BJ (cell line): ENCODE results near the gene USP3. TPM values are rescaled to one million over a fixed set of nuclear protein-coding genes. Genes with fewer than 3 reads are reported as not detected.

Experiments
- CTCF ChIA-PET: fragments of 350-600 bp; formaldehyde crosslinking; extraction: SDS; loops from one replicate; lab custom pipeline; 2021; ENCODE audit warnings: antibody characterized with exemption, inconsistent platforms; lab: Yijun Ruan, JAX
- POLR2A ChIA-PET: fragments of 300-600 bp; sonication (Branson Sonifier 250); formaldehyde crosslinking; extraction: SDS; loops from one replicate; lab custom pipeline; 2021; ENCODE audit warnings: antibody characterized with exemption; lab: Charles Lee
- DNase-seq: peaks from one replicate; pipeline ENCODE4 v3.0.0-alpha.2; 2011; ENCODE audit warnings: low read depth
- H3K27me3 ChIP-seq: 2 replicates; pipeline ENCODE4 v1.6.0; 2011; ENCODE audit warnings: low read length; ENCODE audit not compliant: control insufficient read depth, insufficient read depth
- H3K36me3 ChIP-seq: 2 replicates; pipeline ENCODE4 v1.5.1; 2011; ENCODE audit warnings: low read length; ENCODE audit not compliant: control insufficient read depth, insufficient read depth
- H3K4me3 ChIP-seq: 2 replicates; pipeline ENCODE4 v1.5.1; 2011; ENCODE audit warnings: low read depth, mild to moderate bottlenecking, control low read depth, low read length
- polyA plus RNA-seq: library from polyadenylated mRNA; depleted of rRNA; stranded (reverse); fragments of >200 nt; gene quantifications from 2 replicates; pipeline ENCODE4 v1.2.3, GENCODE V29; 2011
- TF ChIP-seq, protein P1 (sequence below): IDR thresholded peaks from 2 replicates; pipeline ENCODE4 v1.5.1; 2011; ENCODE audit warnings: low read depth, mild to moderate bottlenecking, control low read depth, inconsistent platforms, low read length, moderate library complexity; ENCODE audit not compliant: insufficient read depth

Gene USP3
- polyA plus RNA-seq, 1 experiment = 13.3 TPM

DNA sequence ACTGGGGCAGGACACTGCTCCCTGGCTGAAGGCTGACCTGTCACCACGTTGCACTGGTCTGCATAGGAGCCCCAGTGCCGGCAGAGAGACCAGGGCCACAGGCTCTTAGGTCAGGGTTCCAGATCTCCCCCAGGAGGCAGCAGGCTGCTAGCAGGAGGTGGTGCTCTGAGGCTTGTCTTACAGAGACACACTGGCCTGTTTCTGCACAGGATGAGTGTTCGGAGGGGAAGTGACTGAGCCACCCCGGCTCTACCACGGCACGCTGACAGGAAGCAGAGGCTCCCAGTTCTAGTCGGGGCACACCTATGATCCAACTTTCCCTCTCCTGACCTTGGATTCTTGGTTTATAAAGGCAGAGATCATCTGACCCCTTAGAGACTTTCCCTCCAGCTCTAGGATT, 101.4 kb downstream of the USP3 start:
- POLR2A ChIA-PET = no interaction called here
- TF ChIP-seq, protein P1, sequence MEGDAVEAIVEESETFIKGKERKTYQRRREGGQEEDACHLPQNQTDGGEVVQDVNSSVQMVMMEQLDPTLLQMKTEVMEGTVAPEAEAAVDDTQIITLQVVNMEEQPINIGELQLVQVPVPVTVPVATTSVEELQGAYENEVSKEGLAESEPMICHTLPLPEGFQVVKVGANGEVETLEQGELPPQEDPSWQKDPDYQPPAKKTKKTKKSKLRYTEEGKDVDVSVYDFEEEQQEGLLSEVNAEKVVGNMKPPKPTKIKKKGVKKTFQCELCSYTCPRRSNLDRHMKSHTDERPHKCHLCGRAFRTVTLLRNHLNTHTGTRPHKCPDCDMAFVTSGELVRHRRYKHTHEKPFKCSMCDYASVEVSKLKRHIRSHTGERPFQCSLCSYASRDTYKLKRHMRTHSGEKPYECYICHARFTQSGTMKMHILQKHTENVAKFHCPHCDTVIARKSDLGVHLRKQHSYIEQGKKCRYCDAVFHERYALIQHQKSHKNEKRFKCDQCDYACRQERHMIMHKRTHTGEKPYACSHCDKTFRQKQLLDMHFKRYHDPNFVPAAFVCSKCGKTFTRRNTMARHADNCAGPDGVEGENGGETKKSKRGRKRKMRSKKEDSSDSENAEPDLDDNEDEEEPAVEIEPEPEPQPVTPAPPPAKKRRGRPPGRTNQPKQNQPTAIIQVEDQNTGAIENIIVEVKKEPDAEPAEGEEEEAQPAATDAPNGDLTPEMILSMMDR = no peak
- Histone ChIP-seq H3K36me3 (peaks cover 14% of the 10 kb centered on the region), H3K4me3 (no peak overlapping the region), H3K27me3 (no peaks in the 10 kb centered on the region)
- no peak for DNase-seq
- CTCF ChIA-PET = interaction anchor here (1.6 kb wide), 1 partner anchor 9 kb away, joined by 3 read pairs; the partner anchor contains the start of gene FBXL22

DNA sequence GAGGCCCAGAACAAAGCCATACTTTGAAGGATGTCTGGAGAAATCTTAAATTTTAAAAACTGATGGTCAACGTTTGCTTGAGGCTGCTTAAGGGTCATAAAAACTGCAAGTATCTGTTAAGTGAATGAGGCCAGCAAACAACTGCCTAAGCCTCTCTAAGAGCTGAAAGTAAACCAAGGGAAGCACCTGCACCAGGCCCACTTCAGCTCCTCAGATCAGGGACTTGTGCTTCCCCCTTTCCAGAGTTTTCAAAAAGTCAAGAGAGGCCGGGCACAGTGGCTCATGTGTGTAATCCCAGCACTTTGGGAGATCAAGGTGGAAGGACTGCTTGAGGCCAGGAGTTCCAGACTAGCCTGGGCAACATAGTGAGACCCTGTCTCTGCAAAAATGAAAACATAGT, 101.9 kb downstream of the USP3 start:
- Histone ChIP-seq H3K27me3 (no peaks in the 10 kb centered on the region), H3K36me3 (peaks cover 16% of the 10 kb centered on the region), H3K4me3 (no peak overlapping the region)
- ChIA-PET POLR2A (no interaction called here), CTCF (interaction anchor here (1.6 kb wide), 1 partner anchor 10 kb away, joined by 3 read pairs; the partner anchor contains the start of gene FBXL22)
- TF ChIP-seq, protein P1 = no peak
- no peak for DNase-seq

DNA sequence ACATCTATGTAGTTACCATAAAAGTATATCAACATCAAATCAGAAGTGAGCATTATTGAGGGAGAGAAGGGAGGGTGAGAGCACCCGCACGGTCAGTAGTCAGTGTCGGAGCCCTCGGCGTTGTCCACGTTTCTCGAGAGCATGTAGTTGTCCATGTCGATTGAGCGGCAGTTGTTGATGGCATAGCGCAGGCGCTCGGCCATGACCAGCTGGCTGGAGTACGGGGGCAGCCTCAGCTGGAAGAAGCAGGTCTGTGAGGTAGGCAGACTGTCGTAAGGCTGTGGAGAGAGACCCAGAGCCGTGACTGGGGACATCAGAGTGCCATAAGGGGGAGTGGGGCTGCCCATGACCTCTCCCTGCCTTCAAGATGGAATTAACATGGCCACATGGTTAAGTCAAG, 104.6 kb downstream of the USP3 start:
- POLR2A ChIA-PET = no interaction called here

DNA sequence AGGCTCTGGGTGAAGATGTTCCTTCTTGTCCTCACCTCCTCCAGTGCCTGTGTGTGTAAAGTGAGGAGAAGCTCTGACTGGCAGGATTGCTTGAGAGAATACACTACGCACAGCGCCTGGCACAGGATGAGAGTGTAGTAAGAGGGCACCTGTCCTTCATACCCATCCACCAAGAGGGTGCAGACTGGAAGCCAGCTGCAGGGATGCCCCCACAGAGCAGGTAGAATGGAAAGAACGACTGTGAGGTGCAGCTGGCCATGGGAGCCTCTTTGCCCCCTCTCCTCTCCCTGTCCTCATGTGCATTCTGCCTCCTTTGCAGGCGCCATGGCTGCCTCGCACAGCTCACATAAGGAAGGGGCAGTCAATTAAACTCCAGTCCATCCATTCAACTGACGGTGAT, 105.1 kb downstream of the USP3 start:
- H3K27me3 ChIP-seq = no peaks in the 10 kb centered on the region
- H3K4me3 ChIP-seq = no peak overlapping the region
- ChIA-PET CTCF (interaction anchor here (0.6 to 4.9 kb wide), 20 partner anchors 8 to 458 kb away, joined by 3 to 27 read pairs (median 4); partner anchors contain the start of genes FBXL22 and USP3), POLR2A (interaction anchor here (0.6 kb wide), 1 partner anchor 321 kb away, joined by 3 read pairs; no protein-coding TSS in a partner anchor)
- H3K36me3 ChIP-seq = peaks cover 24% of the 10 kb centered on the region
- DNase-seq = no peak
- TF ChIP-seq, protein P1 = no peak

More for the DNA sequence above, 104.6 kb downstream of the USP3 start:
- TF ChIP-seq, protein P1 = no peak
- Histone ChIP-seq H3K36me3 (peaks cover 25% of the 10 kb centered on the region), H3K27me3 (no peaks in the 10 kb centered on the region), H3K4me3 (no peak overlapping the region)
- DNase-seq = no peak
- CTCF ChIA-PET = interaction anchor here (1.0 to 4.9 kb wide), 6 partner anchors 11 to 459 kb away, joined by 3 to 27 read pairs (median 4); partner anchors contain the start of gene FBXL22

DNA sequence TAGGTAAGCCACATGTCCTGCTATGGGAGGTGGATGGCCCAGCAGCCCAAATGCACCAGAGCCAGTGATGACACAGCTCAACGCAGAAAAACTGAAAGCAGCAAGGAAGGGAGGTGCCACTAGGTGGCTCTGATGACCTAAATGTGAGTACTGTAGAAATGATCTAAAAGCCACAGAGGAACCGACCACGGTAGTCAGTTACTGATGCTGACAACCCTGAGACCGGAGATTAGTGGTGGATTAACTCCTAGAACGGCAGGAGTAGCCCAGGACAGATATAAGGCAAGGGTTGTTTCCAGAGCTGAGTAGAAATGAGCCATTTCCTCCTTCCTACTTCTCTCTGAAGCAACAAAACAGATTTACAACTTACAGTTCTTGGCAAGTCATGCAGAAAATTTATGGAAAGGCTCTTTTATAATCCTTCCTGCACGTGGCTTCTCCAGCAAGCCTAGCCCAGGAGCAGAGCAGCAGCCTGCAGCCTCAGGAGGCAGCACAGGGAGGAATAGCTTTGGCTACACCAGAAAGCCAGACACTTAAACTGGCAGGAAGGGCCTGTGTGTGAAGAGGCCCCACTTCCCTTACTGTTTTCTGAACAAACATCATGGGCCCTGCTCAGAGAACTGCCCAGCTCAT, 105.9 kb downstream of the USP3 start:
- ChIA-PET POLR2A (interaction anchor here (0.6 kb wide), 1 partner anchor 322 kb away, joined by 3 read pairs; no protein-coding TSS in a partner anchor), CTCF (interaction anchor here (0.6 to 4.9 kb wide), 24 partner anchors 8 to 463 kb away, joined by 3 to 27 read pairs (median 3); partner anchors contain the start of genes FBXL22 and USP3)
- Histone ChIP-seq H3K27me3 (no peaks in the 10 kb centered on the region), H3K36me3 (peaks cover 25% of the 10 kb centered on the region), H3K4me3 (no peak overlapping the region)
- TF ChIP-seq, protein P1 = peak; percentile 83
- no peak for DNase-seq
